Uterus (tissue), 4 donors: ENCODE results near the gene ANKRD40. TPM values are rescaled to one million over a fixed set of nuclear protein-coding genes. Genes with fewer than 3 reads are reported as not detected.

ENCODE experiments used
- DNase-seq, 2 donors: peaks; one replicate each; pipeline ENCODE4 v3.0.0-alpha.2; 2019 to 2020
- H3K27ac ChIP-seq, 2 donors: fragments of 200-600 bp; sonication (generic); 1 replicate in 1 of 2; 2 replicates in 1 of 2; pipeline ENCODE4 v1.5.1; 2016 to 2018
- H3K27me3 ChIP-seq, 2 donors: fragments of 200-600 bp; sonication (generic); one replicate each; pipeline ENCODE4 v1.5.1; 2018 to 2019; ENCODE audit warnings: control low read depth in 1 of 2
- H3K36me3 ChIP-seq, 2 donors: fragments of 200-600 bp; sonication (generic); one replicate each; pipeline ENCODE4 v1.5.1; 2019; ENCODE audit warnings: control low read depth in 1 of 2
- H3K4me1 ChIP-seq, 2 donors: fragments of 200-600 bp; sonication (generic); one replicate each; pipeline ENCODE4 v1.5.1; 2018 to 2019; ENCODE audit warnings: control low read depth in 1 of 2
- H3K4me3 ChIP-seq, 2 donors: fragments of 200-600 bp; sonication (generic); 1 replicate in 1 of 2; 2 replicates in 1 of 2; pipeline ENCODE4 v1.5.1; 2018 to 2019; ENCODE audit warnings: mild to moderate bottlenecking in 1 of 2
- H3K9me3 ChIP-seq, 2 donors: fragments of 200-600 bp; sonication (generic); one replicate each; pipeline ENCODE4 v1.5.1; 2019; ENCODE audit warnings: control low read depth in 1 of 2
- CTCF ChIP-seq, 4 experiments: fragments of 200-600 bp in 2 of 4; fragments of 450-650 bp in 2 of 4; sonication (generic) in 2 of 4; IDR thresholded peaks; one replicate each; pipeline ENCODE4 v1.5.1; 2016 to 2019; ENCODE audit warnings: antibody characterized with exemption in 4 of 4, mild to moderate bottlenecking in 2 of 4, moderate library complexity in 1 of 4
- POLR2A ChIP-seq, 2 donors: fragments of 450-650 bp; IDR thresholded peaks; one replicate each; pipeline ENCODE4 v1.6.1; 2016; ENCODE audit warnings: antibody characterized with exemption in 2 of 2, mild to moderate bottlenecking in 1 of 2, moderate library complexity in 1 of 2
- intact Hi-C: fragments of 100-400 bp; cut with DNase I; formaldehyde crosslinking; loops from one replicate; pipeline ENCODE4 v1.15.1; 2023; ENCODE audit warnings: low total_unique reads
- total RNA-seq, 4 donors: library from RNA; depleted of rRNA in 3 of 4; stranded (reverse); fragments of >200 nt in 3 of 4; gene quantifications; one replicate each; pipeline versions ENCODE4 v1.1.0 to v1.2.4, GENCODE V29; 2014 to 2023
- donor health status: DM: yes; HTN: yes; CAD: no.

The ANKRD40 gene
- total RNA-seq, 4 donors from 2014 or later: 15.0 to 58.0 (median 31.3) TPM

GRCh38 chr17:50657054-50657453 lies 50.7 kb downstream of the ANKRD40 start:
- no peak overlapping the region for H3K27ac ChIP-seq
- TF ChIP-seq POLR2A (IDR thresholded peaks at IDR 0.05): no peak
- no peak for TF ChIP-seq CTCF (IDR thresholded peaks at IDR 0.05)
- H3K36me3 ChIP-seq: no peaks in the 10 kb centered on the region
- DNase-seq: no peak
- no peaks in the 10 kb centered on the region for H3K27me3 ChIP-seq
- intact Hi-C loops: no loop called here
- H3K4me3 ChIP-seq: no peak overlapping the region
- no peaks in the 10 kb centered on the region for H3K9me3 ChIP-seq
- H3K4me1 ChIP-seq: peaks cover 0 to 3% of the 10 kb centered on the region in 2 donors

DNA sequence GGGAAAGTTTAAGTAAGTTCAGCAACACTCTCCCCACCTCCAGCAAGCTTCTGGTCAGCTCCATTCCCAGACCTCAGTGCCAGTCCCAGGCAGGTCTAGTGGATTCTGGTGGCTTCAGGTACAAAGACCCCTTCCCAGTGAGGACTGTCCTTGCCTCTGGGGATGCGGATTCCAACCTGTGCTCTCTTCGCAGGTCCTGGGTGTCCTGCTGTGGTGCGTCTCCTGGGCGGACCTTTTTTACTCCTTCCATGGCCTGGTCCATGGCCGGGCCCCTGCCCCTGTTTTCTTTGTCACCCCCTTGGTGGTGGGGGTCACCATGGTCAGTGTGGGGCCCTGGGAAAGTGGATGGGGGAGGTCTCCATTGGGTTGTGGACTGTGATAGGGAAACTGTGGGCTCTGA lies 51.2 kb downstream of the ANKRD40 start:
- no peak for DNase-seq
- H3K27ac ChIP-seq: no peak overlapping the region
- intact Hi-C loops: no loop called here

GRCh38 chr17:50653738-50654137 lies 54.0 kb downstream of the ANKRD40 start:
- Histone ChIP-seq H3K27ac (no peak overlapping the region), H3K27me3 (no peaks in the 10 kb centered on the region), H3K9me3 (no peaks in the 10 kb centered on the region), H3K4me1 (no peaks in the 10 kb centered on the region), H3K36me3 (no peaks in the 10 kb centered on the region), H3K4me3 (no peak overlapping the region)
- intact Hi-C loops: no loop called here
- TF ChIP-seq CTCF (IDR thresholded peaks at IDR 0.05): no peak
- TF ChIP-seq POLR2A (IDR thresholded peaks at IDR 0.05): no peak
- no peak for DNase-seq

More for the DNA sequence above, 51.2 kb downstream of the ANKRD40 start:
- H3K9me3 ChIP-seq: no peaks in the 10 kb centered on the region
- no peaks in the 10 kb centered on the region for H3K36me3 ChIP-seq
- H3K4me1 ChIP-seq: peaks cover 0 to 3% of the 10 kb centered on the region in 2 donors
- no peaks in the 10 kb centered on the region for H3K27me3 ChIP-seq
- no peak for TF ChIP-seq POLR2A (IDR thresholded peaks at IDR 0.05)
- TF ChIP-seq CTCF (IDR thresholded peaks at IDR 0.05): no peak
- H3K4me3 ChIP-seq: no peak overlapping the region

DNA sequence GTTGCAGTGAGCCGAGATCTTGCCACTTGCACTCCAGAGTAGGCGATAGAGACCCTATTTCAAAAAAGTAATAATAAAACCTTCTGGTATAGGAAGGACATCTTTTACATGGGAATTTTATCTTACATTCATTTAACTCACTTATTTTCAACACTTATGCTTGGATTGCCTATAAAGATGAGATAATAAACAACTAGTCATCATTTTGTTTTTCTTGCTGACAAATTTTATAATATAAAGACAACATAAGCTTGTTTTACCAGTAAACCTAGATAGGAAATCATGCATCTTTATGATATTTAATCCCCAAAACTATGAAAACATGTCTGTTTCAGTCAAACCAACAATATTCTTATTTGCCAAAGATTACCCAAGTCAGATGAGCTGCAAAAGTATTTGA lies 56.1 kb downstream of the ANKRD40 start:
- Histone ChIP-seq H3K36me3 (no peaks in the 10 kb centered on the region), H3K4me1 (no peaks in the 10 kb centered on the region), H3K27ac (no peak overlapping the region), H3K4me3 (no peak overlapping the region), H3K9me3 (no peaks in the 10 kb centered on the region), H3K27me3 (no peaks in the 10 kb centered on the region)
- no peak for DNase-seq
- intact Hi-C loops: no loop called here
- TF ChIP-seq POLR2A (IDR thresholded peaks at IDR 0.05): no peak
- no peak for TF ChIP-seq CTCF (IDR thresholded peaks at IDR 0.05)

DNA sequence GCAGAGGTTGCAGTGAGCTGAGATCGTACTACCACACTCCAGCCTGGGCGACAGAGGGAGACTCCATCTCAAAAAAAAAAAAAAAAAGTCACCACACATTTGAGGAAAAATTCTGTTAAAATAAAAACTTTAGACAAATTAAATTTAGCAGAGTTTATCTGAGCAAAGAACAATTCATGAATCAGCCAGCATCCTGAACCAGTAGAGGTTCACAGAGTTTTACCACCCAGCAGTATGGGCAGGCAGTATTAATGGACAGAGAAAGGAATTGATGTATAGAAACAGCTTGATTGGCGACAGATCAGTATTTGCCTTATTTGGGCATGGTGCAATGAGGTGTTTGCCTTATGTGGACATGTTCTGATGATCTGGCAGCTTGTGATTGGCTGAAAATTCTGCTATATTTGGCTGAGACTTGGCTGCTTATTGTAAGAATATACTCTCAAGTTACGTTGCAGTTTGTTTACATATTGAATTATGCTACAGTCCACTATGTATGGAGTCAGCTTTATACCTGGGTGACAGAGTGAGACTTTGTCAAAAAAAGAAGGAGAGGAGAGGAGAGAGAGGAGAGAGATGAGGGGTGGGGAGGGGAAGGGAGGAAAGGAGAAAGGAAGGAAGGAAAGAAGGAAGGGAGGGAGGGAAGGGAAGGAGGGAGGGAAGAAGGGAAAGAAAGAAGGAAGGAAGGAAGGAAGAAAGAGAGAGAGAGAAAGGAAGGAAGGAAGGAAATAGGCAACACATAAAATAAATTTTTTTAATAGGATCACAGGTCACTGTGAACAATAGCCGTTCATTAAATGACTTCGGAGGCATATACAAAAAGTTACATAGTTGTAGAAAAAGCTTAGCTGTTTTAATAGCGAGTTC lies 58.4 kb downstream of the ANKRD40 start:
- Histone ChIP-seq H3K9me3 (no peaks in the 10 kb centered on the region), H3K36me3 (no peaks in the 10 kb centered on the region), H3K27ac (no peak overlapping the region), H3K4me3 (no peak overlapping the region), H3K27me3 (no peaks in the 10 kb centered on the region), H3K4me1 (no peaks in the 10 kb centered on the region)
- no peak for TF ChIP-seq CTCF (IDR thresholded peaks at IDR 0.05)
- no peak for DNase-seq
- intact Hi-C loops: no loop called here
